GM18499 (cell line): Measurements from ENCODE around the gene PTGIS.
"Not testable (repeated sequence)": the region's sequence is repeated elsewhere in the genome, so short reads cannot be mapped to it uniquely, and the experiment has no call there.

Source experiments
- ATAC-seq: cut with Tn5 transposase; IDR thresholded peaks from one replicate; pipeline ENCODE4 v1.9.1; 2021; ENCODE audit warnings: moderate number of reproducible peaks; ENCODE audit not compliant: insufficient read depth, unreplicated experiment

Gene PTGIS

GRCh38 chr20:49567421-49568277 is at the start of gene PTGIS:
Gene PTGIS (minus strand): TSS chr20:49568137. CDS start chr20:49568116, 21 bp downstream.
- ATAC-seq, result no peak

- ATAC-seq, result not testable (repeated sequence)
These were observed 49.5 kb upstream of the PTGIS start for GRCh38 chr20:49617394-49617793.

GRCh38 chr20:49616154-49617007 is 48.4 kb upstream of the PTGIS start:
- no peak for ATAC-seq

- no peak for ATAC-seq
These were observed 47.6 kb upstream of the PTGIS start for GRCh38 chr20:49615401-49616153.

- not testable (repeated sequence) for ATAC-seq
These were observed 47.1 kb upstream of the PTGIS start for GRCh38 chr20:49615051-49615400.

GRCh38 chr20:49614338-49615050 is 46.6 kb upstream of the PTGIS start:
- no peak for ATAC-seq

GRCh38 chr20:49612127-49612738 is 44.3 kb upstream of the PTGIS start:
- no peak for ATAC-seq

- ATAC-seq, result not testable (repeated sequence)
These were observed 43.7 kb upstream of the PTGIS start for GRCh38 chr20:49611539-49612126.

- ATAC-seq, result no peak
These were observed 43.0 kb upstream of the PTGIS start for GRCh38 chr20:49610691-49611538.

- no peak for ATAC-seq
These were observed 41.1 kb upstream of the PTGIS start for GRCh38 chr20:49608752-49609670.

GRCh38 chr20:49607568-49607967 is 39.6 kb upstream of the PTGIS start:
- no peak for ATAC-seq

GRCh38 chr20:49603209-49603627 is 35.3 kb upstream of the PTGIS start:
- no peak for ATAC-seq

GRCh38 chr20:49602345-49603208 is 34.6 kb upstream of the PTGIS start:
- no peak for ATAC-seq

- ATAC-seq, result no peak
These were observed 33.4 kb upstream of the PTGIS start for GRCh38 chr20:49601153-49601924.

GRCh38 chr20:49599746-49600113 is 31.8 kb upstream of the PTGIS start:
- ATAC-seq, result no peak
